ENCODE measurements around the gene COPA.
"Not testable (repeated sequence)": the region's sequence is repeated elsewhere in the genome, so short reads cannot be mapped to it uniquely, and the experiment has no call there.

The COPA gene

GRCh38 chr1:160322831-160323230, 20.2 kb downstream of the COPA start:
- DNase-seq, result no peak

GRCh38 chr1:160315359-160315758, 27.7 kb downstream of the COPA start:
- DNase-seq, result no peak

- no peak for DNase-seq
Observed at GRCh38 chr1:160309571-160309970, 33.5 kb downstream of the COPA start.

- no peak for DNase-seq
Observed at GRCh38 chr1:160309185-160309557, 33.9 kb downstream of the COPA start.

- no peak for DNase-seq
Observed at GRCh38 chr1:160308451-160309184, 34.4 kb downstream of the COPA start.

GRCh38 chr1:160307118-160307791, 35.8 kb downstream of the COPA start:
- DNase-seq, result no peak

- DNase-seq, result no peak
Observed at GRCh38 chr1:160300173-160300572, 42.9 kb downstream of the COPA start.

GRCh38 chr1:160296036-160296435, 47.0 kb downstream of the COPA start:
- no peak for DNase-seq

GRCh38 chr1:160293020-160293968, 49.8 kb downstream of the COPA start:
- no peak for DNase-seq

- peak; percentile 27 for DNase-seq
Observed at GRCh38 chr1:160291248-160292220, 51.5 kb downstream of the COPA start.

- not testable (repeated sequence) for DNase-seq
Observed at GRCh38 chr1:160287769-160288168, 55.3 kb downstream of the COPA start.

- DNase-seq, result no peak
Observed at GRCh38 chr1:160285506-160285905, 57.5 kb downstream of the COPA start.

GRCh38 chr1:160284782-160285344, 58.2 kb downstream of the COPA start, which contains the start of gene PEX19:
PEX19 (minus strand) TSS chr1:160285133; CDS start chr1:160285124, 9 bp downstream.
- peak; percentile 93 for DNase-seq

GRCh38 chr1:160284220-160284781, 58.7 kb downstream of the COPA start:
- no peak for DNase-seq

- no peak for DNase-seq
Observed at GRCh38 chr1:160282807-160283206, 60.2 kb downstream of the COPA start.

- no peak for DNase-seq
Observed at GRCh38 chr1:160277987-160278386, 65.1 kb downstream of the COPA start.

GRCh38 chr1:160277330-160277729, 65.7 kb downstream of the COPA start:
- DNase-seq, result no peak

GRCh38 chr1:160271025-160271424, 72.0 kb downstream of the COPA start:
- DNase-seq, result no peak

- DNase-seq, result no peak
Observed at GRCh38 chr1:160267284-160267991, 75.6 kb downstream of the COPA start.

GRCh38 chr1:160264795-160265307, 78.2 kb downstream of the COPA start:
- no peak for DNase-seq

Data from NCI-H2107 (cell line).